VCaP (cell line): ENCODE results near the gene KMT2A.
A peak's percentile ranks its signal among the peaks of the same experiment; 100 is the strongest.

ENCODE experiments used
- H3K27ac ChIP-seq: fragments of 450-650 bp; 2 replicates; pipeline ENCODE4 v1.5.1; 2017
- CTCF ChIP-seq: fragments of 450-650 bp; conservative IDR thresholded peaks from 2 replicates; pipeline ENCODE4 v1.5.1; 2017; ENCODE audit warnings: mild to moderate bottlenecking, moderate library complexity

The KMT2A gene

GRCh38 chr11:118536726-118537125, 100.4 kb downstream of the KMT2A start:
- H3K27ac ChIP-seq = no peak overlapping the region
- no peak for TF ChIP-seq CTCF

GRCh38 chr11:118537409-118537980, 101.2 kb downstream of the KMT2A start:
- no peak overlapping the region for H3K27ac ChIP-seq
- TF ChIP-seq CTCF = no peak

GRCh38 chr11:118544010-118544646, 107.8 kb downstream of the KMT2A start:
- no peak for TF ChIP-seq CTCF
- H3K27ac ChIP-seq = no peak overlapping the region

DNA sequence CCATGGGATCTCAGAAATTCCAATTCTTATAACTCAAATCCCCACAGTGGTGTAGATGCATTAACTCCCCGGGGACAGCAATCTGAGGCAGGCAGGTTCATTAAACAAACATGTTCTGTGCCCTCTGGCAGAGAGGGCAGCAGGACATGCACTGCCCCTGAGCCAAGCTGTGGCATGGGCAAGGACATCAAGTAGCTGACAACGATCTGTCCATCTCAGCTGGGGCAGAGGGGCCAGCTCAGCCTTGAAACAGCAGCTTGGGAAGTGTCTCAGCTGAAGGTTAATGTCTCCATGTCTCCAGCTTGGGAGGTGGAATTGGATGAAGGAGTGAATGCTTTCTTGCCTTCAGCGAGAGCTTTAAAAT, 108.3 kb downstream of the KMT2A start:
- no peak overlapping the region for H3K27ac ChIP-seq
- no peak for TF ChIP-seq CTCF

- no peak for TF ChIP-seq CTCF
- H3K27ac ChIP-seq = peak overlapping the region; percentile 17; the same call in 1 of the 2 replicates
Observed at GRCh38 chr11:118545533-118545932, 109.2 kb downstream of the KMT2A start.

GRCh38 chr11:118547132-118547531, 110.8 kb downstream of the KMT2A start:
- TF ChIP-seq CTCF = no peak
- no peak overlapping the region for H3K27ac ChIP-seq

DNA sequence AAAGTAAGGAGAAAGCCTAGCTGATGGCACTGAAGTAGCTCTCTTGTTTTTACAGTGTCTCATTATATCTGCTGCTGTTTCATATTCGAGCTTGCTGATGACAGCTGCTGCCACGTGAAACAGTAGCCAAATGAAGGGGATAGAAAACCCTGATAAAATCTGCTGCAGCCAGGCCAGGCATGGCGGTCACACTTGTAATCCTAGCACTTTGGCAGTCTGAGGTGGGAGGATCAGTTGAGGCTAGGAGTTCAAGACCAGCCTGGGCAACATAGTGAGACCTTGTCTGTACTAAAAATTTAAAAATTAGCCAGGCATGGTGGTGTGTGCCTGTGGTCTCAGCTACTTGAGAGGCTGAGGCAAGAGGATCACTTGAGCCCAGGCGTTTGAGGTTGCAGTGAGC, 116.0 kb downstream of the KMT2A start:
- no peak overlapping the region for H3K27ac ChIP-seq
- no peak for TF ChIP-seq CTCF
